H9 (cell line): ENCODE measurements around the gene PADI6. TPM values are rescaled to one million over a fixed set of nuclear protein-coding genes. Genes with fewer than 3 reads are reported as not detected.

Experiments
- DNase-seq: peaks from one replicate; pipeline ENCODE4 v3.0.0-alpha.2; 2017
- H2AFZ ChIP-seq: one replicate; pipeline ENCODE4 v1.6.1; 2013; ENCODE audit warnings: mild to moderate bottlenecking, low read length, control low read depth, moderate library complexity
- H2AK5ac ChIP-seq: 2 replicates; pipeline ENCODE4 v1.6.1; 2013; ENCODE audit warnings: low read length, control low read depth, mixed read lengths; ENCODE audit not compliant: insufficient read length
- H2BK120ac ChIP-seq: one replicate; pipeline ENCODE4 v1.6.1; 2013; ENCODE audit warnings: low read depth, mild to moderate bottlenecking, low read length, control low read depth, inconsistent platforms; ENCODE audit not compliant: poor library complexity, severe bottlenecking
- H2BK12ac ChIP-seq: 2 replicates; pipeline ENCODE4 v1.6.1; 2013; ENCODE audit warnings: low read length, control low read depth, mixed read lengths, low read depth; ENCODE audit not compliant: insufficient read length
- H2BK15ac ChIP-seq: 2 replicates; pipeline ENCODE4 v1.6.1; 2013; ENCODE audit warnings: low read depth, low read length, control low read depth
- H2BK20ac ChIP-seq: one replicate; pipeline ENCODE4 v1.6.1; 2013; ENCODE audit warnings: low read depth, mild to moderate bottlenecking, low read length, control low read depth, inconsistent platforms; ENCODE audit not compliant: poor library complexity, severe bottlenecking
- H2BK5ac ChIP-seq: 2 replicates; pipeline ENCODE4 v1.6.1; 2013; ENCODE audit warnings: low read length, control low read depth, mixed read lengths; ENCODE audit not compliant: insufficient read length
- H3K14ac ChIP-seq: 2 replicates; pipeline ENCODE4 v1.6.1; 2013; ENCODE audit warnings: low read length, control low read depth; ENCODE audit not compliant: insufficient read depth
- H3K18ac ChIP-seq: 2 replicates; pipeline ENCODE4 v1.6.1; 2013; ENCODE audit warnings: low read depth, mild to moderate bottlenecking, mixed read lengths, low read length, control low read depth; ENCODE audit not compliant: insufficient read length
- H3K23ac ChIP-seq: 2 replicates; pipeline ENCODE4 v1.6.1; 2013; ENCODE audit warnings: low read length, control low read depth, mixed read lengths, low read depth; ENCODE audit not compliant: insufficient read length
- H3K23me2 ChIP-seq: 2 replicates; pipeline ENCODE4 v1.6.1; 2013; ENCODE audit warnings: low read depth, mild to moderate bottlenecking, mixed read lengths, low read length, control low read depth; ENCODE audit not compliant: insufficient read length, poor library complexity, severe bottlenecking
- H3K27ac ChIP-seq: 2 replicates; pipeline ENCODE4 v1.5.1; 2013; ENCODE audit warnings: low read length, control low read depth, mixed read lengths, low read depth; ENCODE audit not compliant: insufficient read length
- H3K27me3 ChIP-seq: 2 replicates; pipeline ENCODE4 v1.6.1; 2013; ENCODE audit warnings: low read length, control low read depth, inconsistent platforms; ENCODE audit not compliant: insufficient read depth
- H3K4ac ChIP-seq: 2 replicates; pipeline ENCODE4 v1.6.1; 2013; ENCODE audit warnings: low read depth, mild to moderate bottlenecking, control low read depth, inconsistent platforms, low read length, moderate library complexity
- H3K4me1 ChIP-seq: 2 replicates; pipeline ENCODE4 v1.6.1; 2013; ENCODE audit warnings: low read length, control low read depth, inconsistent platforms; ENCODE audit not compliant: insufficient read depth
- H3K4me2 ChIP-seq: 2 replicates; pipeline ENCODE4 v1.6.1; 2013; ENCODE audit warnings: low read length, control low read depth, mixed read lengths; ENCODE audit not compliant: insufficient read length, insufficient read depth
- H3K56ac ChIP-seq: 2 replicates; pipeline ENCODE4 v1.6.1; 2013; ENCODE audit warnings: low read depth, mild to moderate bottlenecking, mixed read lengths, low read length, control low read depth; ENCODE audit not compliant: insufficient read length
- H3K79me1 ChIP-seq: 2 replicates; pipeline ENCODE4 v1.6.1; 2013; ENCODE audit warnings: low read depth, mild to moderate bottlenecking, moderate library complexity, low read length, control low read depth, inconsistent platforms; ENCODE audit not compliant: insufficient read depth, poor library complexity, severe bottlenecking
- H3K79me2 ChIP-seq: 2 replicates; pipeline ENCODE4 v1.6.1; 2013; ENCODE audit warnings: low read length, control low read depth, inconsistent platforms; ENCODE audit not compliant: insufficient read depth
- H3K9ac ChIP-seq: 2 replicates; pipeline ENCODE4 v1.6.1; 2013; ENCODE audit warnings: low read length, control low read depth, mixed read lengths; ENCODE audit not compliant: insufficient read length; ENCODE audit errors: extremely low read depth
- H3K9me3 ChIP-seq: one replicate; pipeline ENCODE4 v1.6.1; 2013; ENCODE audit warnings: low read depth, low read length, inconsistent platforms; ENCODE audit not compliant: control insufficient read depth
- H3T11ph ChIP-seq: one replicate; pipeline ENCODE4 v1.6.1; 2013; ENCODE audit warnings: mild to moderate bottlenecking, low read length, control low read depth, inconsistent platforms
- H4K20me1 ChIP-seq: one replicate; pipeline ENCODE4 v1.6.1; 2013; ENCODE audit not compliant: control insufficient read depth, insufficient read length, insufficient read depth
- H4K5ac ChIP-seq: 2 replicates; pipeline ENCODE4 v1.6.1; 2013; ENCODE audit warnings: low read depth, mild to moderate bottlenecking, mixed read lengths, low read length, control low read depth; ENCODE audit not compliant: insufficient read length
- H4K8ac ChIP-seq: replicated peaks from 2 replicates; pipeline ENCODE4 v1.6.1; 2013; ENCODE audit warnings: low read length, control low read depth, mixed read lengths, low read depth; ENCODE audit not compliant: insufficient read length
- H4K91ac ChIP-seq: 2 replicates; pipeline ENCODE4 v1.6.1; 2013; ENCODE audit warnings: low read depth, mild to moderate bottlenecking, moderate library complexity, mixed read lengths, low read length, control low read depth; ENCODE audit not compliant: insufficient read length
- H3K27ac Mint-ChIP-seq, 3 experiments: 2 replicates in 2 of 3; 3 replicates in 1 of 3; pipeline ENCODE4 v1.8.0; 2020 to 2021; ENCODE audit warnings: mixed read lengths in 3 of 3, mild to moderate bottlenecking in 1 of 3, moderate library complexity in 1 of 3
- H3K27me3 Mint-ChIP-seq: 2 replicates; pipeline ENCODE4 v1.8.0; 2021; ENCODE audit warnings: low read depth, mild to moderate bottlenecking, moderate library complexity, mixed read lengths
- H3K36me3 Mint-ChIP-seq, 3 experiments: 2 replicates in 2 of 3; 3 replicates in 1 of 3; pipeline ENCODE4 v1.8.0; 2020 to 2021; ENCODE audit warnings: low read depth in 3 of 3, mixed read lengths in 3 of 3; ENCODE audit not compliant: insufficient read depth in 1 of 3
- H3K4me1 Mint-ChIP-seq, 2 experiments: 2 replicates each; pipeline ENCODE4 v1.8.0; 2020; ENCODE audit warnings: mixed read lengths in 2 of 2
- H3K4me3 Mint-ChIP-seq, 2 experiments: 2 replicates in 1 of 2; 3 replicates in 1 of 2; pipeline ENCODE4 v1.8.0; 2020 to 2021; ENCODE audit warnings: mild to moderate bottlenecking in 2 of 2, mixed read lengths in 2 of 2, moderate library complexity in 1 of 2
- H3K9me3 Mint-ChIP-seq, 2 experiments: 2 replicates in 1 of 2; 3 replicates in 1 of 2; pipeline ENCODE4 v1.8.0; 2020; ENCODE audit warnings: mild to moderate bottlenecking in 2 of 2, mixed read lengths in 2 of 2, moderate library complexity in 1 of 2
- CTCF ChIP-seq: fragments of 200-600 bp; sonication (generic); conservative IDR thresholded peaks from 3 replicates; pipeline ENCODE4 v1.8.0; 2021; ENCODE audit warnings: antibody characterized with exemption, mild to moderate bottlenecking
- whole genome bisulfite sequencing: extraction: QIAGEN DNeasy Blood & Tissue Kit; methylation state at CpG from one replicate; pipeline ENCODE4 v1.1.7; 2013; ENCODE audit warnings: missing lambda C conversion rate, low lambda C conversion rate, mixed read lengths; ENCODE audit not compliant: insufficient read length; ENCODE audit errors: extremely low coverage; 5-methylcytosine and 5-hydroxymethylcytosine counted together
- total RNA-seq: library from RNA; stranded (reverse); gene quantifications from 2 replicates; pipeline ENCODE4 v1.2.1, GENCODE V29; 2021

The PADI6 gene
- total RNA-seq, 1 experiment from 2014 or later: not detected

- Histone ChIP-seq H3K79me2 (no peaks in the 10 kb centered on the region), H3T11ph (no peak overlapping the region), H3K56ac (no peak overlapping the region), H2AFZ (no peak overlapping the region), H2BK120ac (no peak overlapping the region), H4K91ac (no peak overlapping the region), H4K20me1 (no peaks in the 10 kb centered on the region), H2BK15ac (no peak overlapping the region), H3K9ac (no peak overlapping the region), H3K27ac (no peak overlapping the region), H3K4ac (no peak overlapping the region), H2BK20ac (no peak overlapping the region), H3K23ac (no peak overlapping the region), H4K8ac (no peak overlapping the region), H2AK5ac (no peak overlapping the region), H3K14ac (no peak overlapping the region; the same call in 1 of the 2 replicates), H2BK12ac (no peak overlapping the region), H3K27me3 (no peaks in the 10 kb centered on the region), H3K79me1 (no peaks in the 10 kb centered on the region), H3K23me2 (no peaks in the 10 kb centered on the region), H3K9me3 (no peaks in the 10 kb centered on the region), H3K18ac (no peak overlapping the region), H3K4me1 (no peaks in the 10 kb centered on the region), H3K4me2 (no peak overlapping the region), H2BK5ac (no peak overlapping the region), H4K5ac (no peak overlapping the region)
- peaks cover 7 to 18% of the 10 kb centered on the region in 2 experiments for H3K4me1 Mint-ChIP-seq
- H3K27ac Mint-ChIP-seq: peak overlapping the region in 1 of 3 experiments; percentile 4; a peak in 1 of 7 replicates
- no peak for TF ChIP-seq CTCF
- H3K4me3 Mint-ChIP-seq: no peak overlapping the region
- WGBS: no CpG with 5 or more reads among the region's 19 CpGs
- H3K36me3 Mint-ChIP-seq: peaks cover 4 to 9% (median 5%) of the 10 kb centered on the region in 3 experiments; a peak in 6 of 7 replicates
- peak; percentile 29 for DNase-seq
- peaks cover 8 to 14% of the 10 kb centered on the region in 2 experiments for H3K9me3 Mint-ChIP-seq
- peaks cover 14% of the 10 kb centered on the region for H3K27me3 Mint-ChIP-seq
Measured at GRCh38 chr1:17347769-17348592, 24.0 kb upstream of the PADI6 start.
